Breast epithelium (tissue), 3 donors: ENCODE results near the gene FBXL13.

ENCODE experiments used
- POLR2A ChIP-seq: fragments of 450-650 bp; IDR thresholded peaks from one replicate; pipeline ENCODE4 v1.6.1; 2016; ENCODE audit warnings: antibody characterized with exemption, mild to moderate bottlenecking, moderate library complexity
- POLR2AphosphoS5 ChIP-seq, 3 donors: sonication (generic); formaldehyde crosslinking; IDR thresholded peaks; one replicate each; pipeline ENCODE4 v1.6.1; 2017; ENCODE audit warnings: antibody characterized with exemption in 3 of 3
- TF ChIP-seq, protein P1 (sequence below), 3 donors: fragments of 450-650 bp; IDR thresholded peaks; one replicate each; pipeline ENCODE4 v1.5.1; 2016 to 2017; ENCODE audit warnings: antibody characterized with exemption in 3 of 3, mild to moderate bottlenecking in 3 of 3, moderate library complexity in 3 of 3

DNA sequence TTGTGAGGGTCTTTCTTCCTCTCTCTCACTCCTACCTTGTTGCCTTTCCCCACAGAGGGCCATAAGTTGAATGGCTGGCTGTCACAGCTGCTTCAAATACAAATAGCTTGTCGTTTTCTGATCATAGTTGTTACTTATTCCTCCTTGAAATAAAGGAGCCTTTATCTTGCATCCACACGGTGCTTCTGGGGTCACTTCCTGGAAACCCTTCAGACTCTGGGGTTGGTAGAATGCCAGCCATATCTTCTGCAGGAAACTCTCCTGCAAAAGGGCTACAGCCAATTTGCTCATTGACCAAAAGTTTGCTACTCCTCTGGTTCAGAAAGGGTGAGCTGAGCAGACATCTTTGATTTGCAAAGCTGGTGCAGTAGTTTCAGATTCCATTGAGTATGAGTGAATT is 255.4 kb downstream of the FBXL13 start:
- TF ChIP-seq, protein P1, sequence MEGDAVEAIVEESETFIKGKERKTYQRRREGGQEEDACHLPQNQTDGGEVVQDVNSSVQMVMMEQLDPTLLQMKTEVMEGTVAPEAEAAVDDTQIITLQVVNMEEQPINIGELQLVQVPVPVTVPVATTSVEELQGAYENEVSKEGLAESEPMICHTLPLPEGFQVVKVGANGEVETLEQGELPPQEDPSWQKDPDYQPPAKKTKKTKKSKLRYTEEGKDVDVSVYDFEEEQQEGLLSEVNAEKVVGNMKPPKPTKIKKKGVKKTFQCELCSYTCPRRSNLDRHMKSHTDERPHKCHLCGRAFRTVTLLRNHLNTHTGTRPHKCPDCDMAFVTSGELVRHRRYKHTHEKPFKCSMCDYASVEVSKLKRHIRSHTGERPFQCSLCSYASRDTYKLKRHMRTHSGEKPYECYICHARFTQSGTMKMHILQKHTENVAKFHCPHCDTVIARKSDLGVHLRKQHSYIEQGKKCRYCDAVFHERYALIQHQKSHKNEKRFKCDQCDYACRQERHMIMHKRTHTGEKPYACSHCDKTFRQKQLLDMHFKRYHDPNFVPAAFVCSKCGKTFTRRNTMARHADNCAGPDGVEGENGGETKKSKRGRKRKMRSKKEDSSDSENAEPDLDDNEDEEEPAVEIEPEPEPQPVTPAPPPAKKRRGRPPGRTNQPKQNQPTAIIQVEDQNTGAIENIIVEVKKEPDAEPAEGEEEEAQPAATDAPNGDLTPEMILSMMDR (IDR thresholded peaks at IDR 0.05) = no peak
- TF ChIP-seq POLR2A (no peak), POLR2AphosphoS5 (IDR thresholded peaks at IDR 0.05) (no peak)
